HG02840 (cell line): ENCODE data around the gene MICU1.

Experiments
- ATAC-seq: cut with Tn5 transposase; IDR thresholded peaks from one replicate; pipeline ENCODE4 v1.9.1; 2021; ENCODE audit warnings: mild to moderate bottlenecking, moderate library complexity, moderate number of reproducible peaks; ENCODE audit not compliant: unreplicated experiment, low FRiP score

The MICU1 gene

GRCh38 chr10:72638586-72639440 is 12.9 kb upstream of the MICU1 start:
- no peak for ATAC-seq

GRCh38 chr10:72637398-72637857 is 11.5 kb upstream of the MICU1 start:
- ATAC-seq, result no peak

DNA sequence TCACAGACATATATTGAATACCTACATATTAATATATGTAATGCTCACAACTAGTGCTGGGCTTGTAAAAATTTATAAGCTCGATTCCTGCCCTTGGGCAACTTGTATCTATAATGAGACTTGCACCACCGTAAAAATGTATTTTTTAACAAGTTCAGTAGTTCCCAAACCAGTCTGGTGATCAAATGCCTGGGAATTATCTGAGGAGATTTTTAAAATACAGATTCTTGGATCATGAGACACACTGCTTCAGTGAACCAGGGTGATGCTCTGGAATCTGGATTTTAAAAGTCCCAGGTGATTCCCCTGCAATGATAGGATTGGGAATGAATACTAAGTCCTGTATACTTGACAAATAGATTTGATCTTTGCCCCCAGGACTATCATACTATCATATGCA is 4.3 kb upstream of the MICU1 start:
- no peak for ATAC-seq

- ATAC-seq, result no peak
Observed at GRCh38 chr10:72626444-72626754, 520 bp upstream of the MICU1 start.

DNA sequence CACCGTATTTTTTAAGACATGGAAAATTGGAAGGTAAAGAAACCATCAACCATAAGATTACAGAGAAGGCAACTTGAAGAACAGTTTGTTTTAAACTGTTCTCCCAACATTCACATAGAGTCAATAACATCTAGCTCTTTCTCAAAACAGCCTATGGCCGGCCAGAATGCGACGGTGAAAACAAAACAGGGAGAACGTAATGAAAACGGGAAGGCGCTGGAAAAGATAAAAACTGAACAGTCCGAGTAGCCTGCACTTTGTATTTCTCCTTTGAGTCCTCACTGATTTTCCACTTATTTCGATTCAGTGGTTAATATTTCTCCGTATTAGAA is 637 bp downstream of the MICU1 start:
- ATAC-seq, result no peak

DNA sequence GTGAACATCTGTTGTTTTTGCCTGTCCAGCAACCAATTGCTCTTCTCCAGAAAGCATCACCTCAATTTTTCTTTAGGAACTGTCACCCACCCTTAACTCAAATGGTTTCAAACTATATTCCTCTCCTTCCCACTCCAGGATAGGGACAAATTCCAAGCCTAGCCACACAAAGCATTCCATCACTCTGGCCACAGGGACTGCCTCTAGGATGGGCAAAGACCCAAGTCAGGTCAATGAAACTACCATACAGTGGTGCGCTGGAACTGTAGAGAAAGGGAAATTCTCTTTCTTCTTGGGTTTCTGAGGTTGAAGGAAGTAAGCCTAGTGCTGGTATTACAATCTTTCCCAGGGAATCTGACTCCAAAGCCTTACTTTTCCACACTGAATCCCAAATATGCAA is 3.6 kb downstream of the MICU1 start:
- no peak for ATAC-seq

DNA sequence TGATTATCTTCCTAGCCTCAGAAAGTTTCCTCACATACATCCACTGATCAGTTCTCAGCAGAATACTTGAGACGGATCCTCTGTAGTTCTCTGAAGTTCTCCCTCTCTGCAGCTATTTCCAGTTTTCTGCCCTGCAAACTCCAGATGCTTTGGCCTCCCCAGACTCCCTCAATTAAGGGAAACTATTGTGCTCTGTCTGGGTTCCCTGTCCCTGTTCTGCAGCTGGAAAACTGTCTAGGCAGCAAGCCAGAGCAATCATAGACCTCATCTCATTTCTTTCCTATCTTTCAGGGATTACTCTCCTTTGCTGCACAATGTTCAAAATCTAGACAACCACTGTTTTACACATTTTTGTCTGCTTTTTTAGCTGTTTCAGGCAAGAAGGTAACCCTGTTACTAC is 9.2 kb downstream of the MICU1 start:
- ATAC-seq, result no peak

GRCh38 chr10:72615970-72616369 is 9.9 kb downstream of the MICU1 start:
- ATAC-seq, result no peak

DNA sequence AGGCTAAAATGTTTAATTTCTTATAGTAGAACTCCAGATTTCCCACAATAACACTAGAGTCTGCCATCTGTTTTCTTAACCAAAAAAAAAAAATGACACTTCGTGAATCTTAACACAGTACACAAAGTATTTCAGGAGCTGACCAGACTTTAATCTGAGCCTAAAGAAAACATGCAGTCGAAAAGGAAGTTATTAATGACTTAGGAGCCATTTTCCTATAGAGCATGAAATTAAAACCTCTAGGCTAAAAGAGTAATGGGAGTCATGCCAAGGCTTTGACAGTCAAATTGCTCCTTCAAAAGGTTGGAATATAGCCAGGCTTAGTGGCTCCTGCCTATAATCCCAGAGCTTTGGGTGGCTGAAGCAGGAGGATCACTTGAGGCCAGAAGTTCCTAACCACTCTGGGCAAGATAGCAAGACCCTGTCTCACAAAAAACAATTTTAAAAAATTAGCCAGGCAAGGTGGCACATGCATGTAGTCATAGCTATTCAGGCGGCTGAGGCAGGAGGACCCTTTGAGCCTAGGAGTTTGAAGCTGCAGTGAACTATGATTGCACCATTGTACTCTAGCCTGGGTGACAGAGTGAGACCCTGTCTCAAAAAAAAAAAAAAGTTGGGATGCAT is 13.6 kb downstream of the MICU1 start:
- no peak for ATAC-seq

GRCh38 chr10:72611783-72612182 is 14.1 kb downstream of the MICU1 start:
- no peak for ATAC-seq

GRCh38 chr10:72610466-72610865 is 15.4 kb downstream of the MICU1 start:
- ATAC-seq, result no peak

GRCh38 chr10:72605122-72605521 is 20.8 kb downstream of the MICU1 start:
- ATAC-seq, result no peak

DNA sequence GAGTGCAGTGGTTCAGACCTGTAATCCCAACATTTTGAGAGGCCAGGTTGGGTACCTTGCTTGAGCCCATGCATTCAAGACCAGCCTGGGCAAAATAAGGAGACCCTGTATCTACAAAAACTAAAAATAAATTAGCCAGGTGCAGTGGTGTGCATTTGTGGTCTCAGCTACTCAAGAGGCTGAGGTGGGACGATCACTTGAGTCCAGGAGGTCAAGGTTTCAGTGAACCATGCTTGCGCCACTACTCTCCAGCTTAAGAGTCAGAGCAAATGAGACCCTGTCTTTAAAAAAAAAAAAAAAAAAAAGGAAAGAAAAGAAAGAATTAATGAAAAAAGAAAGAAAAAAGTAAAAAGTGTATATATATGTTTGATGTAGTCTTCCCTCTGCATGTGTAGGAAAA is 24.7 kb downstream of the MICU1 start:
- no peak for ATAC-seq

- ATAC-seq, result no peak
Observed at GRCh38 chr10:72598769-72599701, 26.8 kb downstream of the MICU1 start.

DNA sequence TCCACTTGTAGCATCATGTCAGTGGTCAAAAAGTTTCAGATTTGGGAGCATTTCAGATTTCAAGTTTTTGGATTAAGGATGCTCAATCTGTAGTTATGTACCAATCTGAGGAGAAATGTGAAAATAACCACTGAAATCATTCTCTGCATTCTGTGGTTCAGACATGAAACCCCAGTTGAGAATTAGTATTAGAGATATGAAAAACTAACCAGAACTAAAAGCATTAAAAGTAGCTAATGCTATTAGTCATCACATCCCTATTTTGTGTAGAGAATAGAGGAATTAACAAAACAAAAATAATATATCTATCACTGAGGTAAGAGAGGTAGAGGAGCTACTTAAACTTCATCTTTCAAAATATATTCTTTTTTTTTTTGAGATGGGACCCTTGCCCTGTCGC is 28.0 kb downstream of the MICU1 start:
- ATAC-seq, result no peak

- ATAC-seq, result no peak
Observed at GRCh38 chr10:72595436-72595835, 30.4 kb downstream of the MICU1 start.

DNA sequence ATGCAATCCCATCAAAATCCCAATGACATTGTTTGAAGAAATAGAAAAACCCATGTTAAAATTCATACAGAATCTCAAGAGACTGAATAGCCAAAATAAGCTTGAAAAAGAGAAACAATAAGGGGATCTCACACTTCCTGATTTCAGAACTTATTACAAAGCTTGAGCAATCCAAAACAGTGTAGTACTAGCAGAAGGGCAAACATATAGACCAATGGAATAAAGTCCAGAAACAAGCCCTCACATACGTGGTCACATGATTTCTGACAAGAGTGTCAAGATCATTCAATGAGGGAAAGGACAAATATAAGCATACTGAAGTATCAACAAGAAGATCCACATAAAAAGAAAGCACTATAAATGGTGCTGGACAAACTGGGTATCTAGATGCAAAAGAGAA is 31.9 kb downstream of the MICU1 start:
- no peak for ATAC-seq

DNA sequence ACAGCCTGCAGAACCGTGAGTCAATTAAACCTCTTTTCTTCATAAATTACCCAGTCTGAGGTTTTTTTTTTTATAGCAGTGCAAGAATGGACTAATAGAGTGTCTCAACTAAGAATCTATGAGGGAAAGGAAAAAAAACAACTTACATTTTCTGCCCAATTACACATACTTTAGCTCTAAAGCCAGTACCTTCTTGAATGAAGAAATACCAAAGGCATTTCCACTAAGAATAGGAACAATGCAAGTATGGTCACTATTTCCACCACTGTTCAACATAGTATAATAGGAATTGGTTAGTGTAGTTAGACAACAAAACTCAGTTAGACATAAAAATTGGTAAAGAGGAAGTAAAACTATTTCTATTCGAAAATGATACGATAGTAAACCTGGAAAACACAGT is 37.6 kb downstream of the MICU1 start:
- no peak for ATAC-seq

- ATAC-seq, result no peak
Observed at GRCh38 chr10:72587568-72587967, 38.3 kb downstream of the MICU1 start.

DNA sequence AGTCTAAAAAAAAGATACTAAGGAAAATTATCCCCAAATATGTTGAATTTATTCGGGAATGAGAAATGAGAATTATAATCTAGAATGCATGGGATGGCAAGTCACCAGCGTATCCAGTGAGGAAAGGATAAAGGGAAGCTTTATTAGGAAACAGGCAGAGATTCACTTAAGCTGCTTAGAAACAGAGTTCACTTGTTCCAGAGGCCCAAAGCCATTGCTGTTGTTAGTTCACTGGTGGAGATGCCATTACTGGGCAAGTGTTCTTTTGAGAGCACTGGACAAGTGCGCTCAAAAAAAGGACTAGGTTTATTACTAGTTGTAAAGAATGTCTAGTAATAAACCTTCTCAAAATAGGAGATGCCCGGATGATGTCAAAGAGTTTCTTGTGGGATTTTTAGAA is 51.2 kb downstream of the MICU1 start:
- ATAC-seq, result no peak

GRCh38 chr10:72573079-72573478 is 52.8 kb downstream of the MICU1 start:
- no peak for ATAC-seq
